ENCODE data around the gene RNF2.
"Not testable (repeated sequence)": the region's sequence is repeated elsewhere in the genome, so short reads cannot be mapped to it uniquely, and the experiment has no call there.

- TF ChIP-seq CTCF (conservative IDR thresholded peaks at IDR 0.05 in 1 of 2, IDR thresholded peaks at IDR 0.05 in 1 of 2; ENCODE audit: extremely low read depth in 1 of 2, insufficient read depth in 1 of 2, low read depth in 1 of 2, low read length in 2 of 2); EZH2 (IDR thresholded peaks at IDR 0.05; ENCODE audit: borderline replicate concordance, low read length): not testable (repeated sequence)
These were observed 44.0 kb upstream of the RNF2 start for GRCh38 chr1:185001312-185001880.
